ENCODE measurements around the gene FAM163B.
"Not testable (repeated sequence)": the region's sequence is repeated elsewhere in the genome, so short reads cannot be mapped to it uniquely, and the experiment has no call there.

FAM163B gene

GRCh38 chr9:133566817-133567216, 42.4 kb downstream of the FAM163B start:
- in situ Hi-C loops (cut with HindIII; ENCODE audit: low sequenced_read_pairs) = no loop called here
- no peak for TF ChIP-seq CTCF (IDR thresholded peaks at IDR 0.05; ENCODE audit: low read depth, low read length)
- no peak overlapping the region for H3K4me3 ChIP-seq (ENCODE audit: low read depth, low read length)
- DNase-seq (ENCODE audit: low read depth, low spot score) = no peak

GRCh38 chr9:133566382-133566781, 42.8 kb downstream of the FAM163B start:
- H3K4me3 ChIP-seq (ENCODE audit: low read depth, low read length) = no peak overlapping the region
- DNase-seq (ENCODE audit: low read depth, low spot score) = no peak
- no peak for TF ChIP-seq CTCF (IDR thresholded peaks at IDR 0.05; ENCODE audit: low read depth, low read length)
- in situ Hi-C loops (cut with HindIII; ENCODE audit: low sequenced_read_pairs) = no loop called here

GRCh38 chr9:133564451-133565116, 44.6 kb downstream of the FAM163B start:
- no peak overlapping the region for H3K4me3 ChIP-seq (ENCODE audit: low read depth, low read length)
- DNase-seq (ENCODE audit: low read depth, low spot score) = no peak
- TF ChIP-seq CTCF (IDR thresholded peaks at IDR 0.05; ENCODE audit: low read depth, low read length) = no peak
- in situ Hi-C loops (cut with HindIII; ENCODE audit: low sequenced_read_pairs) = no loop called here

- DNase-seq (ENCODE audit: low read depth, low spot score); in situ Hi-C loops (cut with HindIII; ENCODE audit: low sequenced_read_pairs); H3K4me3 ChIP-seq (ENCODE audit: low read depth, low read length): not testable (repeated sequence)
Observed at GRCh38 chr9:133563814-133564213, 45.4 kb downstream of the FAM163B start.

GRCh38 chr9:133563291-133563796, 45.8 kb downstream of the FAM163B start:
- in situ Hi-C loops (cut with HindIII; ENCODE audit: low sequenced_read_pairs) = no loop called here
- no peak for TF ChIP-seq CTCF (IDR thresholded peaks at IDR 0.05; ENCODE audit: low read depth, low read length)
- H3K4me3 ChIP-seq (ENCODE audit: low read depth, low read length) = no peak overlapping the region
- DNase-seq (ENCODE audit: low read depth, low spot score) = no peak

- in situ Hi-C loops (cut with HindIII; ENCODE audit: low sequenced_read_pairs) = no loop called here
- DNase-seq (ENCODE audit: low read depth, low spot score) = no peak
- no peak for TF ChIP-seq CTCF (IDR thresholded peaks at IDR 0.05; ENCODE audit: low read depth, low read length)
- H3K4me3 ChIP-seq (ENCODE audit: low read depth, low read length) = no peak overlapping the region
Observed at GRCh38 chr9:133562611-133563290, 46.4 kb downstream of the FAM163B start.

- no peak overlapping the region for H3K4me3 ChIP-seq (ENCODE audit: low read depth, low read length)
- no peak for TF ChIP-seq CTCF (IDR thresholded peaks at IDR 0.05; ENCODE audit: low read depth, low read length)
- in situ Hi-C loops (cut with HindIII; ENCODE audit: low sequenced_read_pairs) = no loop called here
- DNase-seq (ENCODE audit: low read depth, low spot score) = no peak
Observed at GRCh38 chr9:133561976-133562554, 47.1 kb downstream of the FAM163B start.
